Hepatocyte (in vitro differentiated cells): ENCODE measurements around the gene KLHL21. TPM values are rescaled to one million over a fixed set of nuclear protein-coding genes. Genes with fewer than 3 reads are reported as not detected.

Experiments used
- DNase-seq: peaks from one replicate; pipeline ENCODE4 v3.0.0-alpha.2; 2016; ENCODE audit warnings: low spot score
- H2AFZ ChIP-seq: fragments of 200-600 bp; sonication (generic); 2 replicates; pipeline ENCODE4 v1.6.0; 2016; ENCODE audit warnings: antibody characterized with exemption, mild to moderate bottlenecking
- H3K27ac ChIP-seq: fragments of 200-600 bp; sonication (generic); 2 replicates; pipeline ENCODE4 v1.5.1; 2016; ENCODE audit warnings: mild to moderate bottlenecking
- H3K27me3 ChIP-seq: fragments of 200-600 bp; sonication (generic); 2 replicates; pipeline ENCODE4 v1.6.1; 2016
- H3K36me3 ChIP-seq: fragments of 200-600 bp; sonication (generic); replicated peaks from 2 replicates; pipeline ENCODE4 v1.5.1; 2016; ENCODE audit warnings: low read depth; ENCODE audit not compliant: insufficient read depth
- H3K4me1 ChIP-seq: fragments of 200-600 bp; sonication (generic); 2 replicates; pipeline ENCODE4 v1.5.1; 2016; ENCODE audit warnings: mild to moderate bottlenecking, moderate library complexity; ENCODE audit not compliant: insufficient read depth
- H3K4me2 ChIP-seq: fragments of 200-600 bp; sonication (generic); 2 replicates; pipeline ENCODE4 v1.6.0; 2016
- H3K4me3 ChIP-seq: fragments of 200-600 bp; sonication (generic); 2 replicates; pipeline ENCODE4 v1.5.1; 2016; ENCODE audit warnings: mild to moderate bottlenecking
- H3K79me2 ChIP-seq: fragments of 200-600 bp; sonication (generic); 2 replicates; pipeline ENCODE4 v1.6.0; 2017; ENCODE audit warnings: mild to moderate bottlenecking
- H3K9me2 ChIP-seq: fragments of 200-600 bp; sonication (generic); replicated peaks from 2 replicates; pipeline ENCODE4 v1.6.0; 2017; ENCODE audit warnings: mild to moderate bottlenecking; ENCODE audit not compliant: insufficient read depth
- H3K9me3 ChIP-seq: fragments of 200-600 bp; sonication (generic); 2 replicates; pipeline ENCODE4 v1.5.1; 2016; ENCODE audit warnings: low read depth, mild to moderate bottlenecking
- H4K20me1 ChIP-seq: fragments of 200-600 bp; sonication (generic); 2 replicates; pipeline ENCODE4 v1.6.0; 2016; ENCODE audit warnings: mild to moderate bottlenecking; ENCODE audit not compliant: insufficient read depth, poor library complexity, severe bottlenecking
- EZH2 ChIP-seq: fragments of 200-600 bp; sonication (generic); IDR thresholded peaks from 2 replicates; pipeline ENCODE4 v1.6.1; 2016; ENCODE audit warnings: antibody characterized with exemption, mild to moderate bottlenecking, borderline replicate concordance
- EZH2phosphoT487 ChIP-seq: fragments of 200-600 bp; sonication (generic); IDR thresholded peaks from one replicate; pipeline ENCODE4 v1.6.1; 2018; ENCODE audit warnings: antibody characterized with exemption, mild to moderate bottlenecking, low read depth, moderate library complexity; ENCODE audit not compliant: unreplicated experiment, severe bottlenecking
- whole genome bisulfite sequencing: methylation state at CpG from one replicate; pipeline ENCODE4 v1.1.6; 2016; ENCODE audit warnings: low lambda C conversion rate; ENCODE audit errors: missing lambda C conversion rate; 5-methylcytosine and 5-hydroxymethylcytosine counted together
- polyA plus RNA-seq: library from polyadenylated mRNA; unstranded; fragments of >200 nt; fragmentation: Nextera tagmentation; extraction: Ambion mirVana; gene quantifications from 2 replicates; pipeline ENCODE4 v1.2.1, GENCODE V29; 2016
- total RNA-seq: library from RNA; depleted of rRNA; stranded (reverse); fragments of >200 nt; gene quantifications from 2 replicates; pipeline ENCODE4 v1.2.3, GENCODE V29; 2014
- TF ChIP-seq, protein P1 (sequence below): fragments of 200-600 bp; sonication (generic); IDR thresholded peaks from 2 replicates; pipeline ENCODE4 v1.5.1; 2016; ENCODE audit warnings: antibody characterized with exemption, mild to moderate bottlenecking; ENCODE audit not compliant: poor library complexity

The KLHL21 gene
- total and polyA plus RNA-seq, 2 experiments from 2014 or later: 20.0 to 20.6 TPM

DNA sequence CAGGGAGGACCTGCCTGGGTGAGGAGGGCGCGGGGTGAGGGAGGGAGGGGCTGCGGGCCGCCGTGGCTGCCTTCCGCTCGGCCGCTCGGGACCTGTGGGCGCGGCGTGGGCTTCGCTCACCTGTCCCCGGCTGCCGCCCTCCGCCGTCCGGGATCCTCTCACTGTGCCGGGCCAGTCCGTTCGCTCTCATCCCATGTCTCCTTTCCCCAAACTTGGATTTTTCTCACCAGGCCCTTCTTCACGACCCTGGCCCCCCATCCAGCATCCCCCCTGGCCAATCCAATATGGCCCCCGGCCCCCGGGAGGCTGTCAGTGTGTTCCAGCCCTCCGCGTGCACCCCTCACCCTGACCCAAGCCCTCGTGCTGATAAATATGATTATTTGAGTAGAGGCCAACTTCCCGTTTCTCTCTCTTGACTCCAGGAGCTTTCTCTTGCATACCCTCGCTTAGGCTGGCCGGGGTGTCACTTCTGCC, 22.5 kb downstream of the KLHL21 start:
- 6% methylated on average over 9 of the region's 30 CpGs for WGBS
- no peak for DNase-seq
- no peaks in the 10 kb centered on the region for H3K36me3 ChIP-seq
- no peaks in the 10 kb centered on the region for H3K27me3 ChIP-seq
- no peaks in the 10 kb centered on the region for H3K9me2 ChIP-seq
- no peaks in the 10 kb centered on the region for H4K20me1 ChIP-seq
- no peaks in the 10 kb centered on the region for H3K9me3 ChIP-seq
- H2AFZ ChIP-seq: peak overlapping the region; percentile 23
- peak overlapping the region; percentile 70 for H3K27ac ChIP-seq
- H3K4me1 ChIP-seq: peaks cover 35% of the 10 kb centered on the region
- H3K4me3 ChIP-seq: peak overlapping the region; percentile 60
- TF ChIP-seq, protein P1, sequence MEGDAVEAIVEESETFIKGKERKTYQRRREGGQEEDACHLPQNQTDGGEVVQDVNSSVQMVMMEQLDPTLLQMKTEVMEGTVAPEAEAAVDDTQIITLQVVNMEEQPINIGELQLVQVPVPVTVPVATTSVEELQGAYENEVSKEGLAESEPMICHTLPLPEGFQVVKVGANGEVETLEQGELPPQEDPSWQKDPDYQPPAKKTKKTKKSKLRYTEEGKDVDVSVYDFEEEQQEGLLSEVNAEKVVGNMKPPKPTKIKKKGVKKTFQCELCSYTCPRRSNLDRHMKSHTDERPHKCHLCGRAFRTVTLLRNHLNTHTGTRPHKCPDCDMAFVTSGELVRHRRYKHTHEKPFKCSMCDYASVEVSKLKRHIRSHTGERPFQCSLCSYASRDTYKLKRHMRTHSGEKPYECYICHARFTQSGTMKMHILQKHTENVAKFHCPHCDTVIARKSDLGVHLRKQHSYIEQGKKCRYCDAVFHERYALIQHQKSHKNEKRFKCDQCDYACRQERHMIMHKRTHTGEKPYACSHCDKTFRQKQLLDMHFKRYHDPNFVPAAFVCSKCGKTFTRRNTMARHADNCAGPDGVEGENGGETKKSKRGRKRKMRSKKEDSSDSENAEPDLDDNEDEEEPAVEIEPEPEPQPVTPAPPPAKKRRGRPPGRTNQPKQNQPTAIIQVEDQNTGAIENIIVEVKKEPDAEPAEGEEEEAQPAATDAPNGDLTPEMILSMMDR: no peak
- TF ChIP-seq EZH2phosphoT487: no peak
- no peak for TF ChIP-seq EZH2
- H3K79me2 ChIP-seq: peaks cover 40% of the 10 kb centered on the region
- H3K4me2 ChIP-seq: peak overlapping the region; percentile 97

DNA sequence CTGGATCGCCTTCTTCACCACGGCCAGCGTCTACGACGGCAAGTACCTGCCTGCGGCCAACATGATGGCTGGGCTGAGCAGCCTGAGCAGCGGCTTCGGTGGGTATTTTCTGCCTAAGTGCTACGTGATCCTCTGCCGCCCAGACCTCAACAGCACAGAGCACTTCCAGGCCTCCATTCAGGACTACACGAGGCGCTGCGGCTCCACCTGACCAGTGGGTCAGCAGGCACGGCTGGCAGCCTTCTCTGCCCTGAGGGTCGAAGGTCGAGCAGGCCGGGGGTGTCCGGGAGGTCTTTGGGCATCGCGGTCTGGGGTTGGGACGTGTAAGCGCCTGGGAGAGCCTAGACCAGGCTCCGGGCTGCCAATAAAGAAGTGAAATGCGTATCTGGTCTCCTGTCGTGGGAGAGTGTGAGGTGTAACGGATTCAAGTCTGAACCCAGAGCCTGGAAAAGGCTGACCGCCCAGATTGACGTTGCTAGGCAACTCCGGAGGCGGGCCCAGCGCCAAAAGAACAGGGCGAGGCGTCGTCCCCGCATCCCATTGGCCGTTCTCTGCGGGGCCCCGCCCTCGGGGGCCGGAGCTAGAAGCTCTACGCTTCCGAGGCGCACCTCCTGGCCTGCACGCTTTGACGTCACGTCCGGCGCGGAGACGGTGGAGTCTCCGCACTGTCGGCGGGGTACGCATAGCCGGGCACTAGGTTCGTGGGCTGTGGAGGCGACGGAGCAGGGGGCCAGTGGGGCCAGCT, 23.1 kb downstream of the KLHL21 start, which contains the start of gene ZBTB48:
Gene ZBTB48 (plus strand): TSS at position 621 of the 745 bp plus-strand sequence. CDS start 616 bp downstream, outside the sequence.
- Histone ChIP-seq H4K20me1 (no peaks in the 10 kb centered on the region), H3K4me3 (peak within 1 kb of the TSS; percentile 60), H3K27ac (peak within 1 kb of the TSS; percentile 77), H3K4me2 (peak within 1 kb of the TSS; percentile 97), H3K4me1 (peaks cover 35% of the 10 kb centered on the region), H3K9me3 (no peaks in the 10 kb centered on the region), H3K36me3 (no peaks in the 10 kb centered on the region), H3K79me2 (peaks cover 37% of the 10 kb centered on the region), H3K27me3 (no peaks in the 10 kb centered on the region), H2AFZ (peak within 1 kb of the TSS; percentile 51), H3K9me2 (no peaks in the 10 kb centered on the region)
- WGBS: 22% methylated on average over 54 of the region's 58 CpGs
- TF ChIP-seq, protein P1: no peak
- TF ChIP-seq EZH2 (no peak), EZH2phosphoT487 (no peak)
- peak; percentile 99 for DNase-seq

DNA sequence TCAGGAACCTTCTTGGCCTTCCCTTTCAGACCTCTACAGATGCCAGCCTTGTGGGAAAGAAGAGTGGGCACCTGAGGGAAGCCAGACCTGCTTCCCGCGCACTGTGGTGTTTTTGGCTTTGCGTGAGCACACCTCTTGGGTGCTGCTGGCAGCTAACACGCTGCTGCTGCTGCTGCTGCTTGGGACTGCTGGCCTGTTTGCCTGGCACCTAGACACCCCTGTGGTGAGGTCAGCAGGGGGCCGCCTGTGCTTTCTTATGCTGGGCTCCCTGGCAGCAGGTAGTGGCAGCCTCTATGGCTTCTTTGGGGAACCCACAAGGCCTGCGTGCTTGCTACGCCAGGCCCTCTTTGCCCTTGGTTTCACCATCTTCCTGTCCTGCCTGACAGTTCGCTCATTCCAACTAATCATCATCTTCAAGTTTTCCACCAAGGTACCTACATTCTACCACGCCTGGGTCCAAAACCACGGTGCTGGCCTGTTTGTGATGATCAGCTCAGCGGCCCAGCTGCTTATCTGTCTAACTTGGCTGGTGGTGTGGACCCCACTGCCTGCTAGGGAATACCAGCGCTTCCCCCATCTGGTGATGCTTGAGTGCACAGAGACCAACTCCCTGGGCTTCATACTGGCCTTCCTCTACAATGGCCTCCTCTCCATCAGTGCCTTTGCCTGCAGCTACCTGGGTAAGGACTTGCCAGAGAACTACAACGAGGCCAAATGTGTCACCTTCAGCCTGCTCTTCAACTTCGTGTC, 23.9 kb downstream of the KLHL21 start:
- Histone ChIP-seq H3K27ac (peak overlapping the region; percentile 77), H3K4me2 (peak overlapping the region; percentile 76), H3K4me1 (peaks cover 35% of the 10 kb centered on the region), H3K4me3 (no peak overlapping the region), H3K27me3 (no peaks in the 10 kb centered on the region), H2AFZ (peak overlapping the region; percentile 51), H3K36me3 (no peaks in the 10 kb centered on the region), H3K9me2 (no peaks in the 10 kb centered on the region), H3K9me3 (no peaks in the 10 kb centered on the region), H3K79me2 (peaks cover 30% of the 10 kb centered on the region), H4K20me1 (no peaks in the 10 kb centered on the region)
- TF ChIP-seq EZH2: no peak
- TF ChIP-seq, protein P1: no peak
- no peak for TF ChIP-seq EZH2phosphoT487
- 93% methylated on average over 14 of the region's 14 CpGs for WGBS
- DNase-seq: no peak
